HepG2 (cell line): ENCODE data around the gene SH2D1B. TPM values are rescaled to one million over a fixed set of nuclear protein-coding genes. Genes with fewer than 3 reads are reported as not detected.

Experiments
- ATAC-seq: fragments of 200-7000 bp; cut with Tn5 transposase; 3 replicates; pipeline ENCODE4 v1.9.1; 2020; ENCODE audit warnings: mild to moderate bottlenecking, moderate library complexity
- BruUV-seq: library from RNA; stranded (reverse); fragments of 400-500 nt; replicated peaks from 2 replicates; lab custom pipeline; 2021; lab: Mats Ljungman, UMichigan
- CTCF ChIA-PET: fragments of 300-600 bp; formaldehyde crosslinking; extraction: SDS; loops from one replicate; lab custom pipeline; 2021; ENCODE audit warnings: low total read pairs, inconsistent platforms, low intra/inter-chr PET ratio; lab: Yijun Ruan, JAX
- POLR2A ChIA-PET: fragments of 350-600 bp; sonication (Branson Sonifier 250); formaldehyde crosslinking; loops from one replicate; lab custom pipeline; 2020; ENCODE audit warnings: antibody characterized with exemption, inconsistent platforms; lab: Yijun Ruan, JAX
- DNase-seq: peaks from one replicate; pipeline ENCODE4 v3.0.0-alpha.2; 2015; ENCODE audit warnings: low spot score
- FAIRE-seq: peaks from 3 replicates; lab custom pipeline; 2011; peaks lifted over from hg19 to GRCh38; lab: Jason Lieb, UNC
- H2AFZ ChIP-seq: one replicate; pipeline ENCODE4 v1.6.1; 2011; ENCODE audit warnings: low read length, inconsistent platforms
- H3K27ac ChIP-seq: fragments of 300-600 bp; 3 replicates; pipeline ENCODE4 v1.8.0; 2011; ENCODE audit warnings: mixed run types, mild to moderate bottlenecking, mixed read lengths, low read length, inconsistent platforms; ENCODE audit not compliant: insufficient read depth; ENCODE audit errors: extremely low read length
- H3K27me3 ChIP-seq, 2 experiments: fragments of 200-600 bp in 1 of 2; 2 replicates in 1 of 2; 3 replicates in 1 of 2; pipeline versions ENCODE4 v1.6.0 to v1.8.0; 2011; ENCODE audit warnings: low read length in 2 of 2, mild to moderate bottlenecking in 2 of 2, moderate library complexity in 2 of 2, inconsistent platforms in 1 of 2; ENCODE audit not compliant: insufficient read depth in 2 of 2, control insufficient read depth in 1 of 2
- H3K36me3 ChIP-seq, 2 experiments: fragments of 200-600 bp in 1 of 2; replicated peaks in 1 of 2; 2 replicates in 1 of 2; 3 replicates in 1 of 2; pipeline versions ENCODE4 v1.5.1 to v1.8.0; 2011; ENCODE audit warnings: low read length in 2 of 2, inconsistent platforms in 1 of 2; ENCODE audit not compliant: insufficient read depth in 2 of 2, control insufficient read depth in 1 of 2
- H3K4me1 ChIP-seq: 2 replicates; pipeline ENCODE4 v1.5.1; 2012; ENCODE audit warnings: low read length, inconsistent platforms; ENCODE audit not compliant: insufficient read depth
- H3K4me2 ChIP-seq: 2 replicates; pipeline ENCODE4 v1.6.0; 2011; ENCODE audit warnings: low read depth, low read length, inconsistent platforms
- H3K4me3 ChIP-seq, 3 experiments: fragments of 200-600 bp in 1 of 3; sonication (generic), shearing (Covaris generic) in 1 of 3; replicated peaks in 1 of 3; 2 replicates each; pipeline ENCODE4 v1.5.1; 2011 to 2016; ENCODE audit warnings: low read length in 3 of 3, inconsistent platforms in 2 of 3, low read depth in 2 of 3, mild to moderate bottlenecking in 2 of 3, control low read depth in 1 of 3, mixed read lengths in 1 of 3; ENCODE audit not compliant: insufficient read depth in 1 of 3
- H3K79me2 ChIP-seq: one replicate; pipeline ENCODE4 v1.6.1; 2011; ENCODE audit warnings: low read length, inconsistent platforms; ENCODE audit not compliant: insufficient read depth
- H3K9ac ChIP-seq: 2 replicates; pipeline ENCODE4 v1.6.0; 2011; ENCODE audit warnings: mild to moderate bottlenecking, low read depth, low read length, inconsistent platforms; ENCODE audit not compliant: insufficient read depth
- H3K9me3 ChIP-seq: 2 replicates; pipeline ENCODE4 v1.5.1; 2012; ENCODE audit warnings: mild to moderate bottlenecking, low read length
- H4K20me1 ChIP-seq: 2 replicates; pipeline ENCODE4 v1.6.0; 2011; ENCODE audit warnings: inconsistent platforms, mild to moderate bottlenecking, low read length, moderate library complexity; ENCODE audit not compliant: insufficient read depth
- ESRRA ChIP-seq: sonication (generic); formaldehyde crosslinking; IDR thresholded peaks from 2 replicates; pipeline ENCODE4 v1.5.1; 2020; ENCODE audit warnings: mild to moderate bottlenecking, low read depth, missing genetic modification reagents
- HNF4A ChIP-seq: sonication (generic); formaldehyde crosslinking; IDR thresholded peaks from 2 replicates; pipeline ENCODE4 v1.4.0; 2020; ENCODE audit warnings: missing genetic modification reagents
- HNF4G ChIP-seq, 2 experiments: sonication (generic) in 1 of 2; formaldehyde crosslinking in 1 of 2; IDR thresholded peaks; 2 replicates each; pipeline versions ENCODE4 v1.4.0 to v1.6.1; 2011 to 2020; ENCODE audit warnings: borderline replicate concordance in 2 of 2, low read depth in 2 of 2, mild to moderate bottlenecking in 2 of 2, low read length in 1 of 2, missing genetic modification reagents in 1 of 2, moderate library complexity in 1 of 2
- MZF1 ChIP-seq: sonication (generic); formaldehyde crosslinking; IDR thresholded peaks from 2 replicates; pipeline ENCODE4 v1.8.1; 2023; ENCODE audit warnings: mild to moderate bottlenecking, missing genetic modification reagents, borderline replicate concordance
- NR2F6 ChIP-seq, 2 experiments: IDR thresholded peaks; 2 replicates each; pipeline ENCODE4 v1.6.1; 2016; ENCODE audit warnings: antibody characterized with exemption in 1 of 2, mild to moderate bottlenecking in 1 of 2
- SALL1 ChIP-seq: sonication (generic); formaldehyde crosslinking; IDR thresholded peaks from 2 replicates; pipeline ENCODE4 v1.8.0; 2022; ENCODE audit warnings: mild to moderate bottlenecking, missing genetic modification reagents
- SALL2 ChIP-seq: sonication (generic); formaldehyde crosslinking; IDR thresholded peaks from 2 replicates; pipeline ENCODE4 v1.8.1; 2023; ENCODE audit warnings: mild to moderate bottlenecking, missing genetic modification reagents, inconsistent platforms
- SMC3 ChIP-seq: IDR thresholded peaks from 2 replicates; pipeline ENCODE4 v1.6.1; 2011; ENCODE audit warnings: low read length, improper control_type of control experiment
- WGBS: methylation state at CpG from one replicate; pipeline ENCODE4 v1.1.6; 2017; ENCODE audit warnings: low lambda C conversion rate; 5-methylcytosine and 5-hydroxymethylcytosine counted together
- in situ Hi-C: cut with HindIII; loops from 2 replicates; pipeline ENCODE4 v1.10.0; 2017; ENCODE audit warnings: low pct_unique_long_range_greater_than_20kb; ENCODE audit not compliant: extremely low pct_ligation_motif_present
- intact Hi-C: fragments of 100-400 bp; cut with micrococcal nuclease; formaldehyde crosslinking; loops from one replicate; pipeline ENCODE4 v1.10.0; 2022; ENCODE audit not compliant: unreplicated experiment
- polyA plus RNA-seq, 8 experiments: library from polyadenylated mRNA; depleted of rRNA in 3 of 8; stranded (reverse) in 7 of 8; unstranded in 1 of 8; fragments of >200 nt; fragmentation: Illumina TruSeq in 4 of 8; extraction: Trizol in 4 of 8; gene quantifications; 2 replicates each; pipeline versions ENCODE4 v1.2.1 to v1.2.3, GENCODE V29; 2011 to 2016; ENCODE audit warnings: low read depth in 4 of 8, missing spikeins in 1 of 8, mixed read lengths in 1 of 8; ENCODE audit not compliant: insufficient read depth in 1 of 8
- total RNA-seq, 5 experiments: library from RNA; depleted of rRNA; stranded (reverse); fragments of >200 nt; fragmentation: Illumina TruSeq; extraction: Trizol; gene quantifications; 2 replicates each; pipeline ENCODE4 v1.2.3, GENCODE V29; 2016; ENCODE audit warnings: low read depth in 1 of 5
- TF ChIP-seq, protein P1 (sequence below): sonication (generic); formaldehyde crosslinking; IDR thresholded peaks from 2 replicates; pipeline ENCODE4 v1.5.1; 2020; ENCODE audit warnings: mild to moderate bottlenecking, missing genetic modification reagents, moderate library complexity
- TF ChIP-seq, protein P2 (sequence below): IDR thresholded peaks from 2 replicates; pipeline ENCODE4 v1.4.0; 2020; ENCODE audit warnings: mild to moderate bottlenecking, missing genetic modification reagents
- TF ChIP-seq, protein P3 (sequence below): sonication (generic); IDR thresholded peaks from 2 replicates; pipeline ENCODE4 v1.6.1; 2016; ENCODE audit warnings: low read depth, borderline replicate concordance
- TF ChIP-seq, protein P4 (sequence below): IDR thresholded peaks from 2 replicates; pipeline ENCODE4 v1.6.1; 2016; ENCODE audit warnings: mild to moderate bottlenecking, missing biosample characterization, missing genetic modification reagents

SH2D1B gene
- total and polyA plus RNA-seq, 2 of the 13 experiments (the other 11 are each of a cell fraction or from before 2014, with no cell fraction given) = not detected

DNA sequence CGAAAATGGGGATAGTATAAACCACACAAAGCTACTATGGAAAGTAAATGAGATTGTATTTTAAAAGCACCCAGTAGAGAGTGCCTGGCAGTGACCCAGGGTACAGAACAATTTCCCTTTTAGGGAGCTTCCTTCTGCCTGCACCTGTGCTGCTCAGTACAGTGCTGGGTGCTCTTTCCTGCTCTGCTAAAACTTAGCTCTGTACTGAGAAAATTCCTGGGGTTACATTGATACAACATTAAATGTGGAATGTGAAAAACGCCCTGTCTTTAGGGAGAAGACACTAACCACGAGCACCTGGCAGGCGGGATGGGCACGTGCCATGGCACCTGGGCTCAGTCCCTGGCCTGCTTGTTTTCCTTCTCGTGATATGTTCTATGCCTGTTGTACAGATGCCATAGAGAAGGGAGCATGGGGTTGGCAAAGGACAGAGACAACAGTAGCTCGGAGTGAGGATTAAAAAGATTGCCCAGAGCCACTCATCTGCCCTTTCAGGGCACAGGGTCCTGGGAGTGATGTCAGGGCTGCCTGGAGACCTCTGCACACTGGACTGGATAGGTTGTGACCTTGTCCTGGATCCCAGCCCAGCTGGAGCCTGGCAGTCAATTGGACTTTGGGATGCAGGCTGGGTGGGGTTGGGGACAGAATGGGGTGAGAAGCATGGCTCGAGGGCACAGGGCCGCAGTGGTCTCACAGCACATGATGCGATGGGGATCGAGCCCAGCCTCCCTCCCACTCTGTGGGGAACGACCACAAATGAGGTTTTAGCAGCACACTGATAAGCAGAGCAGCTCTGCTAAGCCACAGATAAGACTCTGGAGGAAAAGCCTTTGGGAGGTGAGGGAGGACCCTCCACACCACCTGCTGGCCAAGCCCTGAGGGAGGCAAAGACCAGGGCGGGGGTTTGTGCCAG is 39.5 kb downstream of the SH2D1B start:
- BruUV-seq = no TSS peak
- Histone ChIP-seq H3K4me1 (peaks cover 10% of the 10 kb centered on the region), H3K9me3 (no peaks in the 10 kb centered on the region), H3K4me2 (no peak overlapping the region), H3K9ac (no peak overlapping the region), H3K27ac (no peak overlapping the region), H2AFZ (no peak overlapping the region), H3K36me3 (peaks cover 6 to 15% of the 10 kb centered on the region in 2 experiments; a peak in 3 of 5 replicates), H3K27me3 (no peaks in the 10 kb centered on the region), H3K4me3 (no peak overlapping the region), H4K20me1 (no peaks in the 10 kb centered on the region), H3K79me2 (no peaks in the 10 kb centered on the region)
- in situ Hi-C loops = no loop called here
- 87% methylated on average over 13 of the region's 13 CpGs for WGBS
- TF ChIP-seq MZF1 (CRISPR knock-in tag) (no peak), SALL1 (0 out of 2 replicates have a peak, but pooled peaks have one; percentile 24), SMC3 (no peak), HNF4A (CRISPR knock-in tag) (peak; percentile 68), NR2F6 (IDR thresholded peaks at IDR 0.05) (no peak), NR2F6 (CRISPR knock-in tag; IDR thresholded peaks at IDR 0.05) (peak; percentile 36; the same call in 1 of the 2 replicates), ESRRA (CRISPR knock-in tag) (0 out of 2 replicates have a peak, but pooled peaks have one; percentile 38), HNF4G (IDR thresholded peaks at IDR 0.05; ENCODE audit: borderline replicate concordance, low read depth, low read length) (0 out of 2 replicates have a peak, but pooled peaks have one; percentile 22), HNF4G (CRISPR knock-in tag; IDR thresholded peaks at IDR 0.05; ENCODE audit: borderline replicate concordance, low read depth) (no peak), SALL2 (no peak)
- TF ChIP-seq, protein P1, sequence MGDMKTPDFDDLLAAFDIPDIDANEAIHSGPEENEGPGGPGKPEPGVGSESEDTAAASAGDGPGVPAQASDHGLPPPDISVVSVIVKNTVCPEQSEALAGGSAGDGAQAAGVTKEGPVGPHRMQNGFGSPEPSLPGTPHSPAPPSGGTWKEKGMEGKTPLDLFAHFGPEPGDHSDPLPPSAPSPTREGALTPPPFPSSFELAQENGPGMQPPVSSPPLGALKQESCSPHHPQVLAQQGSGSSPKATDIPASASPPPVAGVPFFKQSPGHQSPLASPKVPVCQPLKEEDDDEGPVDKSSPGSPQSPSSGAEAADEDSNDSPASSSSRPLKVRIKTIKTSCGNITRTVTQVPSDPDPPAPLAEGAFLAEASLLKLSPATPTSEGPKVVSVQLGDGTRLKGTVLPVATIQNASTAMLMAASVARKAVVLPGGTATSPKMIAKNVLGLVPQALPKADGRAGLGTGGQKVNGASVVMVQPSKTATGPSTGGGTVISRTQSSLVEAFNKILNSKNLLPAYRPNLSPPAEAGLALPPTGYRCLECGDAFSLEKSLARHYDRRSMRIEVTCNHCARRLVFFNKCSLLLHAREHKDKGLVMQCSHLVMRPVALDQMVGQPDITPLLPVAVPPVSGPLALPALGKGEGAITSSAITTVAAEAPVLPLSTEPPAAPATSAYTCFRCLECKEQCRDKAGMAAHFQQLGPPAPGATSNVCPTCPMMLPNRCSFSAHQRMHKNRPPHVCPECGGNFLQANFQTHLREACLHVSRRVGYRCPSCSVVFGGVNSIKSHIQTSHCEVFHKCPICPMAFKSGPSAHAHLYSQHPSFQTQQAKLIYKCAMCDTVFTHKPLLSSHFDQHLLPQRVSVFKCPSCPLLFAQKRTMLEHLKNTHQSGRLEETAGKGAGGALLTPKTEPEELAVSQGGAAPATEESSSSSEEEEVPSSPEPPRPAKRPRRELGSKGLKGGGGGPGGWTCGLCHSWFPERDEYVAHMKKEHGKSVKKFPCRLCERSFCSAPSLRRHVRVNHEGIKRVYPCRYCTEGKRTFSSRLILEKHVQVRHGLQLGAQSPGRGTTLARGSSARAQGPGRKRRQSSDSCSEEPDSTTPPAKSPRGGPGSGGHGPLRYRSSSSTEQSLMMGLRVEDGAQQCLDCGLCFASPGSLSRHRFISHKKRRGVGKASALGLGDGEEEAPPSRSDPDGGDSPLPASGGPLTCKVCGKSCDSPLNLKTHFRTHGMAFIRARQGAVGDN = peak; percentile 40
- TF ChIP-seq, protein P2, sequence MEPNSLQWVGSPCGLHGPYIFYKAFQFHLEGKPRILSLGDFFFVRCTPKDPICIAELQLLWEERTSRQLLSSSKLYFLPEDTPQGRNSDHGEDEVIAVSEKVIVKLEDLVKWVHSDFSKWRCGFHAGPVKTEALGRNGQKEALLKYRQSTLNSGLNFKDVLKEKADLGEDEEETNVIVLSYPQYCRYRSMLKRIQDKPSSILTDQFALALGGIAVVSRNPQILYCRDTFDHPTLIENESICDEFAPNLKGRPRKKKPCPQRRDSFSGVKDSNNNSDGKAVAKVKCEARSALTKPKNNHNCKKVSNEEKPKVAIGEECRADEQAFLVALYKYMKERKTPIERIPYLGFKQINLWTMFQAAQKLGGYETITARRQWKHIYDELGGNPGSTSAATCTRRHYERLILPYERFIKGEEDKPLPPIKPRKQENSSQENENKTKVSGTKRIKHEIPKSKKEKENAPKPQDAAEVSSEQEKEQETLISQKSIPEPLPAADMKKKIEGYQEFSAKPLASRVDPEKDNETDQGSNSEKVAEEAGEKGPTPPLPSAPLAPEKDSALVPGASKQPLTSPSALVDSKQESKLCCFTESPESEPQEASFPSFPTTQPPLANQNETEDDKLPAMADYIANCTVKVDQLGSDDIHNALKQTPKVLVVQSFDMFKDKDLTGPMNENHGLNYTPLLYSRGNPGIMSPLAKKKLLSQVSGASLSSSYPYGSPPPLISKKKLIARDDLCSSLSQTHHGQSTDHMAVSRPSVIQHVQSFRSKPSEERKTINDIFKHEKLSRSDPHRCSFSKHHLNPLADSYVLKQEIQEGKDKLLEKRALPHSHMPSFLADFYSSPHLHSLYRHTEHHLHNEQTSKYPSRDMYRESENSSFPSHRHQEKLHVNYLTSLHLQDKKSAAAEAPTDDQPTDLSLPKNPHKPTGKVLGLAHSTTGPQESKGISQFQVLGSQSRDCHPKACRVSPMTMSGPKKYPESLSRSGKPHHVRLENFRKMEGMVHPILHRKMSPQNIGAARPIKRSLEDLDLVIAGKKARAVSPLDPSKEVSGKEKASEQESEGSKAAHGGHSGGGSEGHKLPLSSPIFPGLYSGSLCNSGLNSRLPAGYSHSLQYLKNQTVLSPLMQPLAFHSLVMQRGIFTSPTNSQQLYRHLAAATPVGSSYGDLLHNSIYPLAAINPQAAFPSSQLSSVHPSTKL (CRISPR knock-in tag) = no peak
- TF ChIP-seq, protein P3, sequence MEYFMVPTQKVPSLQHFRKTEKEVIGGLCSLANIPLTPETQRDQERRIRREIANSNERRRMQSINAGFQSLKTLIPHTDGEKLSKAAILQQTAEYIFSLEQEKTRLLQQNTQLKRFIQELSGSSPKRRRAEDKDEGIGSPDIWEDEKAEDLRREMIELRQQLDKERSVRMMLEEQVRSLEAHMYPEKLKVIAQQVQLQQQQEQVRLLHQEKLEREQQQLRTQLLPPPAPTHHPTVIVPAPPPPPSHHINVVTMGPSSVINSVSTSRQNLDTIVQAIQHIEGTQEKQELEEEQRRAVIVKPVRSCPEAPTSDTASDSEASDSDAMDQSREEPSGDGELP = 0 out of 2 replicates have a peak, but pooled peaks have one; percentile 18
- TF ChIP-seq, protein P4, sequence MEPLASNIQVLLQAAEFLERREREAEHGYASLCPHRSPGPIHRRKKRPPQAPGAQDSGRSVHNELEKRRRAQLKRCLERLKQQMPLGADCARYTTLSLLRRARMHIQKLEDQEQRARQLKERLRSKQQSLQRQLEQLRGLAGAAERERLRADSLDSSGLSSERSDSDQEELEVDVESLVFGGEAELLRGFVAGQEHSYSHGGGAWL (CRISPR knock-in tag) = no peak
- intact Hi-C loops = no loop called here
- ChIA-PET CTCF (no interaction called here), POLR2A (no interaction called here)
- ATAC-seq (peak; percentile 78), DNase-seq (no peak), FAIRE-seq (no peak)
